ENCODE data around the gene BRD3OS.

Gene BRD3OS

DNA sequence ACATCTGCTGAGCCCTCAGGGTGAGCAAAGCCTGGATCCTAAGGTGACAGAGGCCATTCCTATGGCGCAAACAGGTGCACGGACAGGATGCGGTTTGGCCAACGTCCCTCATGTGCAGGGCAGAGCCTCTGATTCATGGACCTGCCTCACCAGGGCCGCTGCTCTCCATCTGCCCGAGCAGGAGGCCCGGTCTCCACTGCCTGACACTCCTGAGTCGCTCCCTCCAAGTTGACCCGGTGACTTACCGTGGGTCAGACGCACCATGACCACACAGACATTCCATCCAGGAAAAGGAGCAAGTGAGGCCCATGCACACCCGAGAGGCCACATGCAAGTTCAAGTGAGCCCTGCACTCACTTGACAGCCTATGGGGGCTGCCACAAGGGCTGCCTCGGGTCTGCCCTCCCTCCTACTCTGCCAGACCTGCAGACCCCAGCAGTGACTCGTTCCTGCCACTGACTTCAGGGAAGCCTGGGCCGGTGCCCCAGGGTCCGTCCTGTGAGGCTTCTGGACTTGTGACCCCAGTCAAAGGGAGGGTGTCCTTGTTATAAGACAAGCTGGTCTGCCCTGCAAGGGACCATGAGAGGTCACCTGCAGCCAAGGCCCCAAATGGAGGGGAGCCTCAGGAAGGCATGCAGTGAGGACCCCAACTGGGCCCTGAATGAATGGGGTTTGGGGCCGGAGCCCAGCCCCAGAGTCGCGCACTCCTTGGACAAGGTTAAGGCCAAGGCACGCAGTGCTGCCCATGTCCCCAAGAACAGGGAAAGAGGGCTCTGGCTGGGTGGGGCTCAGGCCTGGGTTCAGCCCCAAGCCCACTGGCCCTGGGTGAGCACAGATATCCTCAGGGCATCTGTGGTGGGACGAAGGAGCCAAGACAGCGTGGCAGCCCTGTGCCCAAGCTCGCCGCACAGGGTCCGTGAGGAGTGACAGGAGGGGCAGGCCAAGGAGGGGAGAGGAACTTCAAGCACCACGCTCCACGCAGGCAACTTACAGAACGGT is 10.1 kb downstream of the BRD3OS start:
- no peak for DNase-seq

- no peak for DNase-seq
Measured at GRCh38 chr9:134036130-134036529, 10.8 kb downstream of the BRD3OS start.

GRCh38 chr9:134037641-134038040 is 12.4 kb downstream of the BRD3OS start:
- DNase-seq = no peak

DNA sequence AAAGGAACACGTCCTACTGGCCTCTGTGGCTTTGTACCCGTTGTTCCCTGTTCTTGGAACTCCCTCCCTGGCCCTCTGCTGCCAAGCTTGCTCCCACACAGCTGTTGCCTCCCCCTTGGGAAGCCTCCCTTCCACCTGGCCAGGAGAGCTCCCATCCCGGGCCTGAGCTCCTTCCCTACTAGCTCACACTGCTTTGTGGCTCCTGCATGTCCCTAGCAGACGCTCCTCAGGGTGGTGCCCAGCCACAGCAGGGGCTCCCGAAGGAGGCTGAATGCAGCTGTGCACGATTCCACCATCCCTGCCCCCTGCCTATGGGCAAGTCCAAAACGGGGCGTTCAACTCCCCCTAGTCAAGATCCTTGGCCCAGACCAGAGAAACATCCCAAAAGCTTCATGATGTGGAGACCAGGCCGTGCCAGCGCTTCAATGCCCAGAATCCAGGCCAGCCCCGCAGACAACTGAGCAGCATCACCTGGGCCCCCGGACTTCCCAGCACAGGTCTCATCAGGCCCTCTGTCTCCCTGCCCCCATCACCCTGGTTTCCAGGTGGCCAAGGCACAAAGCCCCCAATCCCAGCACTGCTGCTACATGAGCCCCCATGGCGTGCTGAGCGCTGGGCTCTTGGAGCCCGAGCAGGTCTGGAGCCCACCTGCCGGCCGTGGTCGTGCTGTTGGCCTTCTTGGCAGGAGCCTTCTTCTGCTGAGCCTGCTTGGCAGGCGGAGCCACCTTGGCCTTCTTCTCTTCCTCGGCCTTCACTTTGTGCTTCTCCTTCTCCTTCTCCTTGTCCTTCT is 14.3 kb downstream of the BRD3OS start:
- no peak for DNase-seq

- no peak for DNase-seq
Measured at GRCh38 chr9:134040176-134040565, 14.9 kb downstream of the BRD3OS start.

- no peak for DNase-seq
Measured at GRCh38 chr9:134040781-134041648, 15.7 kb downstream of the BRD3OS start.

- no peak for DNase-seq
Measured at GRCh38 chr9:134041649-134041962, 16.3 kb downstream of the BRD3OS start.

DNA sequence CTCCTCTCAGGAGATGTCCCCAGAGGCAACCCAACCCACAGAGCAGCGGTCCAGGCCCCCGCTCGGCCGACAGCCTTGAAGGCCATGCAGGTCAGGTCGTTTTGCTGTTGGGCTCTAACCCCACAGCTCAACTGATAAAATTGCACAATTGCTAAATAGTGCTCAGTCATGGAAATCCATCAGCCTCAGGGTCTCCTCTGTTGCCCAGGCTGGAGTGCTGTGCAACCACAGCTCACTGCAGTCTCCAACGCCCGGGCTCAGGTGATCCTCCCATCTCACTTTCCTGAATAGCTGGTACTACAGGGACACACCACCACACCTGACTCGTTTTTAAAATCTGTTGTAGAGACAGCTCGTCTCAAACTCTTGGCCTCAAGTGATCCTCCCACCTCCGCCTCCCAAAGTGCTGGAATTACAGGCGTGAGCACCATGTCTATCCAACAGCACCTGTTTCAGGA is 18.3 kb downstream of the BRD3OS start:
- no peak for DNase-seq

- DNase-seq = no peak
Measured at GRCh38 chr9:134044944-134045343, 19.7 kb downstream of the BRD3OS start.

DNA sequence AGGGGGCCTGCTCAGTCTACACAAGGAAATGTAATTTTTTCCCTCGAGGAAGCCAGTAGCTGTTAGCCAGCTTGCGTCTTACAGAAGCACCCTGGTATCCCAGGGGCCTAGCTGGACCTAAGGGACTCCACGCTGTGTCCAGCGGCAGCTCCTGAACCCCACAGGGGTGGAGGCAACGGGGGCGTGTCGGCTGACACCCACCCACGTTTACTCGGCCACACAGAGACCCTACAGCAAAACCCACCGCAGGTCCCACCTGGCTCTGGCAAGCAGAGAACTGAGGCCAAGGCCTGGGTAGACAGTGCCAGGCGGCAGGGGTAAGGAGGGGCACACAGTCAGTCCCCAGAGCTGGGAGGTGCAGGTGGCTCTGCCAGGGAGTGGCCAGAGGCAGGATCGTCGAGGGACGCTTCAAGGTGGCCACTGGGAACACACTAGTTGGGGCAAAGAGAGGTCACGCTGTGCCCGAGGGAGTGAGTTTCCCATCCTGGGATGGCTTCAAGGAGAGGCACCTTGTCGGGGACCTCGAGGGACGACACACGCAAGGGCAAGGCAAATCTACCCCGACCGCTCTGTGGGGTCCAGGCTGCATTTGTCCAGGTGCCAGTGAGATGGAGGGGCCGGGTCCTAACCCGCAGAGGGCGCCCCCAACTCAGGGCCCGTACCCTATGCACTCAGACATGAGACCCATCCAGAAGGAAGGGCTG is 20.7 kb downstream of the BRD3OS start:
- DNase-seq = no peak

- DNase-seq = no peak
Measured at GRCh38 chr9:134046894-134047681, 21.8 kb downstream of the BRD3OS start.

DNA sequence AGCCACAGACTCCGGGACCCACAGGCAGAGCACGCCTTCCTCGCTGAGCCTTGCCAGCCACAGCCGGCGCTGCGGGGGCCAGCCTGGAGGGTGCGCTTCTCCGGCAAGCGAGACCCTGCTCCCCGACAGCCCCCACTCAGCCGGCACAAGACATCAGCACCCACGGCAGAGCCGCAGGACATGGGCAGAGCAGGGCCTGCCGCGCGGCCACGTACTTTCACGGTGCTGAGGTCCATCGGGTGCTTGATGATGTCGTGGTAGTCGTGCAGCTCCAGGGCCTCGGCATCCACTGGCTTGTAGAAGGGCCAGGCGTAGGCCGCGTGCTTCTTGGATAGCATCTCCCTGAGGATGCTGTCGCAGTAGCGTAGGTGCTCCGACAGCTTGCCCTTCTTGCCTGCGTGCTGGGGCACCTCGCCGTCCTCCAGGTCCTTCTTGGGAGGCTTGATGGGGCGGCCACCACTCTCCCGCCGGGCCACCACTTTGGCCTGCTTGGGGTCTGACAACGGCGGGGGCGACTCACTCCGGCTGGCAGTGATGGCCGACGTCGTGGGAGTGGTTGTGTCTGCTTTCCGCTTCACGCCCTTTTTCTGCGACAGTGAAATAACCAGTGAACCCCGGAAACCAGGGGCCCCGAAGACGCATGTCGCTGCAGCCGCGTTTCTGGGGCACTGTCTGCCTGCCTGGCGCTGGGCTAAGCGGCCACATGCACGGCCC is 22.7 kb downstream of the BRD3OS start:
- no peak for DNase-seq

DNA sequence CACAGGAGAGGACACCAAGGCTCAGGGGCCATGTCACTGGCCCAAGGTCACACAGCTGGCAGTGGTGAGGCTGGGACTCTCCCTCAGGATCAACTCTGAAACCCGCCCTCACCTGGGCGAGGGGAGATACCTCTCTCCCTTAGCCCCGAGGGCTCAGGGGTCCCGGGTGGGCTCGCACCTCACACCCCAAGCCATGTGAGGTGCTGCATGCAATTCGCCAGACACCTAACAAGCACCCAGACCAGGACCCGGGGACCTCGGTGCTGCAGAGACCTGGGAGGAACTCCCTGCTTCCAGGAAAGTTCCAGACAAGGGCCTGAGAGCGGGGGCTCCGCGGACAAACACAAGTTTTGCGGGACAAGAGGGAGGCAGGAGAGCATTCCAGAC is 23.3 kb downstream of the BRD3OS start:
- no peak for DNase-seq

DNA sequence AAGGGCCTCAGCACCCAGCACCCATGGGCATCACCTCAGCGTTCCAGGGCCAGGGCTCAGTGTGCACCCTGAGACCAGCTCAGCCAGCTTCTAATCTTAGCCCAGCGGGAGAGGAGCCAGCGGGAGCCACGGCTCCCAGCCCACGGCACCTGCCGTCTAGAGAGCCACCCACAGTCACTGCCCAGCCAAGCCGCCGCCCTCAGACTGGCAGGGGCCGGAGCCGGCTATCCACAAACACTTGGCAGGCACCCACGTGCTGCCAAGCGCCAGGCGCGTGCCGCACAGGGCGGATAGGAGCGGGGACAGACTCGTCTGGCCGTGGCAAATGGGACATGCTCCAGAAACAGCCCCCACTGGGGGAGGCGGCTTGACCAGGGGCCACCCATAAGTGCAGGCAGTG is 24.0 kb downstream of the BRD3OS start:
- no peak for DNase-seq

- DNase-seq = no peak
Measured at GRCh38 chr9:134049772-134050588, 24.7 kb downstream of the BRD3OS start.

DNA sequence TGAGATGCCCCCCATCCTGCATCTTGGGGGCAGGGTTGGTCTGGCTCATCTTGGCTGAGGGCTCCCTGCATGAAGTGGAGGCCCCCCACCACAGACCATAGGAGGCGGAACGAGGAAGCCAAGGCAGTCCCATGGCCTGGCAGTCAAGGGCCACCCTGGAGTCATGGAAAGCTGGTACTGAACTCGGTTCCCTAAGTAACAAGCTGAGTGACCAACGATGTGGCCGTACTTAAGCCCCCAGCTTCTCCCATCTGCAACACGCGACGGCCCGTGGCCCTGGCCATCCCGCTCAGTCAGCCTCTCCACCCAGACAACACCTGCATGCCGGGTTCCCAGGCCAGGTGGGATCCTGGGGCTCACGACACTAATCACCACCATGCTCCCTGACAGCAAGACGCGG is 25.4 kb downstream of the BRD3OS start:
- DNase-seq = no peak

DNA sequence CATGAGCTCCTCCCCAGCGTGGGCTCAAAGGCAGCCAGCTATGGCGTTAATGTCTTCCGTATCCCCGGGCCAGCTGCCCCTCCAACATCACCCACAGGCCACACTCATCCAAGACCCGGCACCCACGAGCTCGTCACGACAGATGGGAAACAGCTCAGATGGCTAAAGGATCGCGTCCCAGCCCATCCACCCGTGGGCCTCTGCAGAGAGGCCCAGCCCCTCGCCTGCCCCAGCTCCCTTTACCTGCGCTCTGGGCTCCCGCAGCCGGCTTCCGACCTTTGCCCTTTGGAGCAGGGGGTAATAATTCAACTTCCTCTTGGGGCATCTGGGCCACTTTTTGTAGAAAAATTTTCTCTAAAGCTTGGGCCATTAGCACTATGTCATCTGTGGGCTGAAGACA is 26.0 kb downstream of the BRD3OS start:
- DNase-seq = no peak

GRCh38 chr9:134052491-134052890 is 27.2 kb downstream of the BRD3OS start:
- DNase-seq = no peak

DNA sequence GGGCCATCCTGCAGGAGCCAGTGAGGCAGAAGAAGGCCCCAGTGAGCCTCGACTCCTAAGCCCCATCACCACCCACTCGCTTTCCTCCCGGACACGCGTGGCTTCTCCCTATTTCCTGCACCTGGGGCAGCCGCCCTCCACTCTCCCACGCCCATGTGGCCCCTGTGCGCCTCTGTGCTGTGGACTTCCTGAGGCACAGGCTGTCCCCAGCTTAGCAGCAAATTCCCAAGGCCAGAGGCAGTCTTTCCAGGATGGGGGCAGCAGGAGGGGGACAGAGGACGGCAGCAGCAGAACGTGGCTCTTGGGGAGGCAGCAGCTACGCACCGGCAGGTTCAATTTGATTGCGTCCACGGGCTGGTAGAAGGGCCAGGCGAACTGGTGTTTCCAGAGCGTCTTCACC is 27.7 kb downstream of the BRD3OS start:
- no peak for DNase-seq

DNA sequence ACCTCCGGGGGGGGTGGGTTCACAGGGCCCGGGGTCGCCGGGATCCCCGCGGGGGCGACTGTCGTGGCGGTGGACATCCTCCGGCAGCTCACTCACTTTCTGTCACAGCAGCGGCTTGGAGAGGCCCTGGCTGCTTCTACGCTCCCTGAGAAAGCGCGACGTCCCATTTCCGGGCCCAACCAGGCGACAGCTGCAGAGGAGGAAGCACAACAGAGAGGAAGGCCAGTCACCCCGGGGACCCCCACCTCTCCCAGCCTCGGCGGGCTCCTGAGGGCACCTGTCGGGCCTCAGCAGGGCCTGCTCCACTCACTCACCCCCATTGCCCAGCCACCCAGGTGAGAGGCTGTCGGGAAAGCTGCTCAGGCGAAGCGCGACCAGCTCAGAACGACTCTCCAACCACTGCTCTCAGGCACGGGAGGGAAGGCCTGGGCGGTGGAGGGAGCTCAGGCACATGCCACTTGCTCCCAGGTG is 28.2 kb downstream of the BRD3OS start:
- DNase-seq = no peak
